Fibroblast of lung (primary cell): ENCODE data around the gene FUCA1.

Experiments
- CTCF ChIP-seq, 2 donors: IDR thresholded peaks in 1 of 2; conservative IDR thresholded peaks in 1 of 2; 1 replicate in 1 of 2; 2 replicates in 1 of 2; pipeline ENCODE4 v1.5.1; 2011 to 2012; ENCODE audit warnings: low read length in 2 of 2, control low read depth in 1 of 2, inconsistent platforms in 1 of 2, low read depth in 1 of 2, mild to moderate bottlenecking in 1 of 2
- EZH2 ChIP-seq: IDR thresholded peaks from 2 replicates; pipeline ENCODE4 v1.5.1; 2012; ENCODE audit warnings: low read length, control low read depth, mild to moderate bottlenecking; ENCODE audit errors: missing control alignments

- TF ChIP-seq CTCF (conservative IDR thresholded peaks at IDR 0.05 in 1 of 2, IDR thresholded peaks at IDR 0.05 in 1 of 2; ENCODE audit: low read depth in 1 of 2, low read length in 2 of 2) (no peak), EZH2 (no peak)
These were observed 36.8 kb upstream of the FUCA1 start for GRCh38 chr1:23904748-23905357.
